B cell (primary cell): ENCODE measurements around the gene CFAP70. TPM values are rescaled to one million over a fixed set of nuclear protein-coding genes. Genes with fewer than 3 reads are reported as not detected.

Source experiments
- ATAC-seq: fragments of 200-7000 bp; cut with Tn5 transposase; one replicate; pipeline ENCODE4 v1.10.0; 2021; ENCODE audit warnings: low read depth, mild to moderate bottlenecking, moderate number of reproducible peaks, moderate library complexity
- CTCF ChIA-PET: fragments of 350-600 bp; sonication (Branson Sonifier 250); formaldehyde crosslinking; loops from one replicate; lab custom pipeline; 2021; ENCODE audit warnings: antibody characterized with exemption, inconsistent platforms; lab: Charles Lee
- POLR2A ChIA-PET: fragments of 350-600 bp; sonication (Branson Sonifier 250); formaldehyde crosslinking; loops from one replicate; lab custom pipeline; 2021; ENCODE audit warnings: antibody characterized with exemption; lab: Charles Lee
- DNase-seq: peaks from one replicate; pipeline ENCODE4 v3.0.0; 2013
- H2AFZ ChIP-seq: 2 replicates; pipeline ENCODE4 v1.6.1; 2012; ENCODE audit warnings: mild to moderate bottlenecking, low read depth, low read length; ENCODE audit not compliant: insufficient read depth, poor library complexity, severe bottlenecking
- H3K27ac ChIP-seq, 2 donors: 1 replicate in 1 of 2; 2 replicates in 1 of 2; pipeline ENCODE4 v1.5.1; 2012 to 2013; ENCODE audit warnings: low read length in 2 of 2, mild to moderate bottlenecking in 2 of 2, moderate library complexity in 1 of 2
- H3K27me3 ChIP-seq, 4 experiments: fragments of 200-600 bp in 1 of 4; sonication (generic) in 1 of 4; replicated peaks in 1 of 4; 1 replicate in 2 of 4; 2 replicates in 2 of 4; pipeline versions ENCODE4 v1.6.1 to v1.7.0; 2013 to 2016; ENCODE audit warnings: low read length in 3 of 4, mild to moderate bottlenecking in 2 of 4, mixed read lengths in 1 of 4, moderate library complexity in 1 of 4; ENCODE audit not compliant: insufficient read depth in 4 of 4, control insufficient read depth in 3 of 4; ENCODE audit errors: control extremely low read depth in 1 of 4
- H3K36me3 ChIP-seq, 2 experiments: replicated peaks in 1 of 2; 1 replicate in 1 of 2; 2 replicates in 1 of 2; pipeline versions ENCODE4 v1.6.1 to v1.7.1; 2013; ENCODE audit warnings: low read length in 1 of 2; ENCODE audit not compliant: insufficient read depth in 2 of 2, control insufficient read depth in 1 of 2; ENCODE audit errors: control extremely low read depth in 1 of 2, extremely low read depth in 1 of 2
- H3K4me1 ChIP-seq, 2 donors: fragments of 200-600 bp in 1 of 2; sonication (generic) in 1 of 2; 1 replicate in 1 of 2; 2 replicates in 1 of 2; pipeline versions ENCODE4 v1.5.1 to v1.6.1; 2013 to 2017; ENCODE audit warnings: low read length in 2 of 2; ENCODE audit not compliant: control insufficient read depth in 2 of 2, insufficient read depth in 2 of 2
- H3K4me2 ChIP-seq: replicated peaks from 2 replicates; pipeline ENCODE3; 2012; ENCODE audit warnings: mild to moderate bottlenecking, low read depth, low read length; ENCODE audit not compliant: poor library complexity, severe bottlenecking
- H3K4me3 ChIP-seq, 5 experiments: fragments of 200-600 bp in 1 of 5; sonication (generic) in 1 of 5; 1 replicate in 3 of 5; 2 replicates in 2 of 5; pipeline versions ENCODE4 v1.5.1 to v1.7.0; 2011 to 2016; ENCODE audit warnings: low read length in 4 of 5, mild to moderate bottlenecking in 4 of 5, low read depth in 2 of 5, control low read depth in 1 of 5, moderate library complexity in 1 of 5; ENCODE audit not compliant: insufficient read depth in 1 of 5; ENCODE audit errors: control extremely low read depth in 1 of 5, extremely low read depth in 1 of 5
- H3K79me2 ChIP-seq: fragments of 200-600 bp; sonication (generic); one replicate; pipeline ENCODE4 v1.6.0; 2016; ENCODE audit warnings: low read length; ENCODE audit not compliant: control insufficient read depth, insufficient read depth
- H3K9ac ChIP-seq: fragments of 200-600 bp; sonication (generic); 2 replicates; pipeline ENCODE4 v1.6.1; 2017; ENCODE audit warnings: mild to moderate bottlenecking, low read length, moderate library complexity
- H3K9me3 ChIP-seq, 3 donors: one replicate each; pipeline versions ENCODE4 v1.6.1 to v1.7.1; 2013; ENCODE audit warnings: low read length in 2 of 3; ENCODE audit not compliant: control insufficient read depth in 2 of 3, insufficient read depth in 1 of 3; ENCODE audit errors: control extremely low read depth in 1 of 3
- H4K20me1 ChIP-seq: 2 replicates; pipeline ENCODE4 v1.6.0; 2012; ENCODE audit warnings: mild to moderate bottlenecking, low read length; ENCODE audit not compliant: insufficient read depth, control insufficient read depth, poor library complexity, severe bottlenecking
- H3K27ac Mint-ChIP-seq: one replicate; pipeline ENCODE4 v1.8.0; 2021; ENCODE audit warnings: mixed read lengths
- H3K27me3 Mint-ChIP-seq: one replicate; pipeline ENCODE4 v1.8.0; 2021; ENCODE audit warnings: mixed read lengths
- H3K4me1 Mint-ChIP-seq: one replicate; pipeline ENCODE4 v1.8.0; 2021; ENCODE audit warnings: mixed read lengths
- H3K4me3 Mint-ChIP-seq: one replicate; pipeline ENCODE4 v1.8.0; 2021; ENCODE audit warnings: mixed read lengths
- H3K9me3 Mint-ChIP-seq: one replicate; pipeline ENCODE4 v1.8.0; 2022; ENCODE audit warnings: mixed read lengths; ENCODE audit not compliant: insufficient read depth
- CTCF ChIP-seq: fragments of 200-600 bp; IDR thresholded peaks from one replicate; pipeline ENCODE4 v1.8.0; 2022; ENCODE audit warnings: antibody characterized with exemption, mild to moderate bottlenecking
- EZH2 ChIP-seq: IDR thresholded peaks from 2 replicates; pipeline ENCODE4 v1.6.1; 2012; ENCODE audit warnings: borderline replicate concordance, low read depth, mild to moderate bottlenecking, moderate library complexity, low read length; ENCODE audit not compliant: insufficient read depth, poor library complexity, severe bottlenecking
- WGBS: methylation state at CpG from one replicate; pipeline ENCODE4 v1.1.5; 2013; ENCODE audit warnings: missing lambda C conversion rate; ENCODE audit not compliant: insufficient coverage; 5-methylcytosine and 5-hydroxymethylcytosine counted together
- intact Hi-C: fragments of 100-400 bp; cut with micrococcal nuclease; formaldehyde crosslinking; loops from one replicate; pipeline ENCODE4 v1.10.0; 2022
- polyA plus RNA-seq: library from polyadenylated mRNA; depleted of rRNA; stranded (reverse); fragments of >200 nt; gene quantifications from 2 replicates; pipeline ENCODE4 v1.2.3, GENCODE V29; 2012
- total RNA-seq, 2 donors: library from RNA; stranded (reverse); fragments of 120-200 nt in 1 of 2; gene quantifications; 1 replicate in 1 of 2; 2 replicates in 1 of 2; pipeline versions ENCODE4 v1.2.3 to v1.2.4, GENCODE V29; 2013 to 2022

CFAP70 gene
- total and polyA plus RNA-seq, 2 donors (not counting 1 experiment from before 2014, with no cell fraction given) = 1.6 to 3.6 TPM

- H3K4me1 Mint-ChIP-seq = peaks cover 49% of the 10 kb centered on the region
- peaks cover 46% of the 10 kb centered on the region for H3K79me2 ChIP-seq
These were observed 106.8 kb downstream of the CFAP70 start for GRCh38 chr10:73251683-73252444.

More at GRCh38 chr10:73251683-73252444, 106.8 kb downstream of the CFAP70 start:
- DNase-seq (peak; percentile 17), ATAC-seq (no peak)
- Mint-ChIP-seq H3K27me3 (no peaks in the 10 kb centered on the region), H3K9me3 (no peaks in the 10 kb centered on the region), H3K27ac (peak overlapping the region; percentile 90), H3K4me3 (peak overlapping the region; percentile 100)
- TF ChIP-seq EZH2 = no peak
- TF ChIP-seq CTCF = no peak
- Histone ChIP-seq H4K20me1 (no peaks in the 10 kb centered on the region), H3K27ac (peak overlapping the region; percentile 83 to 92), H3K36me3 (no peaks in the 10 kb centered on the region), H3K9ac (peak overlapping the region; percentile 89), H3K4me2 (peak overlapping the region; percentile 89), H3K9me3 (no peaks in the 10 kb centered on the region), H3K27me3 (no peaks in the 10 kb centered on the region), H3K4me1 (peaks cover 26 to 31% of the 10 kb centered on the region in 2 donors), H3K4me3 (peak overlapping the region; percentile 76 to 98 (median 90)), H2AFZ (peak overlapping the region; percentile 89)
- intact Hi-C loops = loop anchor here (1.0 to 10.0 kb wide), 7 partner anchors 84 to 1859 kb away; partner anchors contain the start of genes CFAP70, ECD, FAM149B1 and NUDT13
- ChIA-PET CTCF (interaction anchor here (1.2 kb wide), 1 partner anchor 12 kb away, joined by 3 read pairs; no protein-coding TSS in a partner anchor), POLR2A (interaction anchor here (0.5 to 1.5 kb wide), 3 partner anchors 155 to 592 kb away, joined by 3 to 6 read pairs (median 5); partner anchors contain the start of gene P4HA1)
- 28% methylated on average over 21 of the region's 23 CpGs for WGBS
